HG02973 (cell line): ENCODE data around the gene BORCS5.

ENCODE experiments used
- ATAC-seq: cut with Tn5 transposase; IDR thresholded peaks from one replicate; pipeline ENCODE4 v1.9.1; 2021; ENCODE audit warnings: moderate library complexity; ENCODE audit not compliant: unreplicated experiment

Gene BORCS5

GRCh38 chr12:12353276-12353675 is 3.6 kb upstream of the BORCS5 start:
- no peak for ATAC-seq

GRCh38 chr12:12353807-12354206 is 3.1 kb upstream of the BORCS5 start:
- ATAC-seq = no peak

- ATAC-seq = no peak
Observed at GRCh38 chr12:12356467-12356895, 397 bp upstream of the BORCS5 start.

GRCh38 chr12:12357719-12358461 is 1.0 kb downstream of the BORCS5 start:
- no peak for ATAC-seq

- no peak for ATAC-seq
Observed at GRCh38 chr12:12358528-12358927, 1.6 kb downstream of the BORCS5 start.

GRCh38 chr12:12364787-12365445 is 8.0 kb downstream of the BORCS5 start:
- no peak for ATAC-seq

GRCh38 chr12:12365446-12365802 is 8.5 kb downstream of the BORCS5 start:
- no peak for ATAC-seq

- no peak for ATAC-seq
Observed at GRCh38 chr12:12365931-12366431, 9.1 kb downstream of the BORCS5 start.

GRCh38 chr12:12366701-12367481 is 10.0 kb downstream of the BORCS5 start:
- ATAC-seq = no peak

GRCh38 chr12:12367482-12367998 is 10.7 kb downstream of the BORCS5 start:
- no peak for ATAC-seq

- ATAC-seq = no peak
Observed at GRCh38 chr12:12372946-12373722, 16.3 kb downstream of the BORCS5 start.

- peak; percentile 60 for ATAC-seq
Observed at GRCh38 chr12:12376646-12377448, 20.0 kb downstream of the BORCS5 start.

GRCh38 chr12:12378616-12379015 is 21.7 kb downstream of the BORCS5 start:
- no peak for ATAC-seq

GRCh38 chr12:12379831-12380730 is 23.2 kb downstream of the BORCS5 start:
- no peak for ATAC-seq

GRCh38 chr12:12380949-12381593 is 24.2 kb downstream of the BORCS5 start:
- ATAC-seq = no peak

GRCh38 chr12:12381982-12382381 is 25.1 kb downstream of the BORCS5 start:
- ATAC-seq = no peak

GRCh38 chr12:12384571-12385340 is 27.9 kb downstream of the BORCS5 start:
- ATAC-seq = no peak

GRCh38 chr12:12387501-12387900 is 30.6 kb downstream of the BORCS5 start:
- no peak for ATAC-seq
